OCI-LY1 (cell line): Measurements from ENCODE around the gene SLIT3.

Experiments used
- H2AFZ ChIP-seq: fragments of 200-600 bp; sonication (generic), shearing (Covaris generic); 2 replicates; pipeline ENCODE4 v1.6.0; 2014; ENCODE audit warnings: antibody characterized with exemption, mild to moderate bottlenecking, low read length
- H3F3A ChIP-seq: fragments of 200-600 bp; sonication (generic), shearing (Covaris generic); 2 replicates; pipeline ENCODE4 v1.6.0; 2014; ENCODE audit warnings: mild to moderate bottlenecking, antibody characterized with exemption, low read length, moderate library complexity; ENCODE audit not compliant: insufficient read depth
- H3K27ac ChIP-seq: fragments of 200-600 bp; sonication (generic); 2 replicates; pipeline ENCODE4 v1.5.1; 2014; ENCODE audit warnings: low read length, mixed run types, mild to moderate bottlenecking, low read depth; ENCODE audit not compliant: poor library complexity, severe bottlenecking
- H3K27me3 ChIP-seq: fragments of 200-600 bp; sonication (generic); 2 replicates; pipeline ENCODE4 v1.6.0; 2014; ENCODE audit warnings: antibody characterized with exemption, mild to moderate bottlenecking, low read length, moderate library complexity; ENCODE audit not compliant: insufficient read depth
- H3K36me3 ChIP-seq: fragments of 200-600 bp; sonication (generic); 2 replicates; pipeline ENCODE4 v1.6.1; 2014; ENCODE audit warnings: mild to moderate bottlenecking, antibody characterized with exemption, low read length, moderate library complexity, mixed read lengths; ENCODE audit not compliant: insufficient read depth
- H3K4me1 ChIP-seq: fragments of 200-600 bp; sonication (generic); 2 replicates; pipeline ENCODE4 v1.5.1; 2014; ENCODE audit warnings: mild to moderate bottlenecking, low read length, moderate library complexity; ENCODE audit not compliant: insufficient read depth, severe bottlenecking
- H3K4me2 ChIP-seq: fragments of 200-600 bp; sonication (generic), shearing (Covaris generic); 2 replicates; pipeline ENCODE4 v1.6.1; 2014; ENCODE audit warnings: low read length
- H3K4me3 ChIP-seq: fragments of 200-600 bp; sonication (generic); 2 replicates; pipeline ENCODE4 v1.5.1; 2014; ENCODE audit warnings: low read length, low read depth, mild to moderate bottlenecking, mixed read lengths; ENCODE audit not compliant: poor library complexity, severe bottlenecking
- H3K79me2 ChIP-seq: fragments of 200-600 bp; shearing (Covaris generic); 2 replicates; pipeline ENCODE4 v1.6.1; 2016; ENCODE audit warnings: mixed run types, low read length, mixed read lengths; ENCODE audit not compliant: insufficient read depth
- H3K9ac ChIP-seq: fragments of 200-600 bp; sonication (generic), shearing (Covaris generic); 2 replicates; pipeline ENCODE4 v1.6.1; 2014; ENCODE audit warnings: mild to moderate bottlenecking, low read length, mixed read lengths
- H3K9me2 ChIP-seq: fragments of 200-600 bp; sonication (generic), shearing (Covaris generic); 2 replicates; pipeline ENCODE4 v1.6.1; 2014; ENCODE audit warnings: low read depth, mild to moderate bottlenecking, low read length, mixed read lengths
- H3K9me3 ChIP-seq: fragments of 200-600 bp; shearing (Covaris generic); 2 replicates; pipeline ENCODE4 v1.6.1; 2014; ENCODE audit warnings: low read length, mixed read lengths
- H4K20me1 ChIP-seq: fragments of 200-600 bp; sonication (generic), shearing (Covaris generic); 2 replicates; pipeline ENCODE4 v1.6.0; 2016; ENCODE audit warnings: mild to moderate bottlenecking, low read length; ENCODE audit not compliant: insufficient read depth
- CTCF ChIP-seq: fragments of 200-600 bp; sonication (generic), shearing (Covaris generic); IDR thresholded peaks from 2 replicates; pipeline ENCODE4 v1.5.1; 2017; ENCODE audit warnings: mild to moderate bottlenecking, antibody characterized with exemption, low read length, moderate library complexity, mixed read lengths
- EZH2 ChIP-seq: fragments of 200-600 bp; sonication (generic), shearing (Covaris generic); IDR thresholded peaks from 2 replicates; pipeline ENCODE4 v1.8.0; 2017; ENCODE audit warnings: borderline replicate concordance, mixed run types, mild to moderate bottlenecking, antibody characterized with exemption, low read length, moderate library complexity, mixed read lengths

Gene SLIT3

DNA sequence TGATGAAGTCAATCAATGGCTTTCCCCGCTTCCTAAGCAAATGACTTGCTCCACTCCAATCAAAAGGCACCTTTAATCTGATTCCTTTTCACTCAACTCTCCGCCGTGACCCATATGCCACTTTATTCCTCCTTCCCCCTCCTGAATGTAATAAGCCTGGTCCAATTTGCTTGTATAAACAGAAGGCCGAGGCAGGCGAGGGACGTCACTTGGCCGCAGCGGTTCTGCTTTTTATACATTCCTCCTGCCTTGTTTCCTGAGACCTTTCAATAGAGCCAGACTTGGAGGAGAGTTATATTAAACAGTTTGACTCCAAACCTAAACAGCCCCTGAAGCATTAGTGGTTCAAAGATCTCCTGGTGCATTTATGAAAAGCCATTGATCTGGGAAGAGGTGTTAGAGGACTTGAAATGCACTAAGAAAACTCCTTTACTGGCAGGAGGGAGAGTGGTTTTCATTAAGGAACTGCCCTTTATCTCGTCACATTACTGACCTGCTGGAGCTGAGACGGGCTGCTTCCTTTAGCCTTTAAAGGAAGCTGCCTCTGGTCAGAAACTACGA lies 273.4 kb downstream of the SLIT3 start:
- H3K4me2 ChIP-seq, result no peak overlapping the region
- no peaks in the 10 kb centered on the region for H3K9me2 ChIP-seq
- H3K27me3 ChIP-seq, result no peaks in the 10 kb centered on the region; the same call in 1 of the 2 replicates
- H3K79me2 ChIP-seq, result no peaks in the 10 kb centered on the region
- H3K9ac ChIP-seq, result no peak overlapping the region
- TF ChIP-seq CTCF (no peak), EZH2 (no peak)
- no peak overlapping the region for H2AFZ ChIP-seq
- H3K36me3 ChIP-seq, result no peaks in the 10 kb centered on the region
- no peak overlapping the region for H3K27ac ChIP-seq
- H3K9me3 ChIP-seq, result no peaks in the 10 kb centered on the region
- no peaks in the 10 kb centered on the region for H3F3A ChIP-seq
- H4K20me1 ChIP-seq, result no peaks in the 10 kb centered on the region
- H3K4me3 ChIP-seq, result no peak overlapping the region
- no peaks in the 10 kb centered on the region for H3K4me1 ChIP-seq

DNA sequence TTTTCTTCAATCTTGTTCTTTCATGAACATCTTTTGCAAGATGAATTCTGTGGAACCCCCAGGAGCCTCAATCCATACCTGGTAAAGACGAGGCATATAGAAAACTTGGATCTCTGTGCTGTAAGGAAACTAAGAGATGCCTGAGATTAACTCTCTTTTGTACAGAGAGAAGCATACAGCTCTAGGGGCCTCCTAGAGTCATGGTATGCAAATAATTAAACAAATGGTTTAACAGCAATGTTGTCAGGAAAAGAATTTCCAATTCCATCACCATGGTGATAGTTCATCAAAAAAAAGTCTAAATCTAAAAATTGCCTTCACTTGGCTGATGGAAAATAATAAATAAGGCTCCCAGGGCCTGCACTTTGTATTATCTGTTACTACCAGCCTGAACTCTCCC lies 275.4 kb downstream of the SLIT3 start:
- no peak overlapping the region for H3K4me2 ChIP-seq
- H3K27me3 ChIP-seq, result no peaks in the 10 kb centered on the region; the same call in 1 of the 2 replicates
- no peaks in the 10 kb centered on the region for H3K79me2 ChIP-seq
- H2AFZ ChIP-seq, result no peak overlapping the region
- H4K20me1 ChIP-seq, result no peaks in the 10 kb centered on the region
- H3K36me3 ChIP-seq, result no peaks in the 10 kb centered on the region
- no peaks in the 10 kb centered on the region for H3K4me1 ChIP-seq
- no peaks in the 10 kb centered on the region for H3K9me3 ChIP-seq
- H3K27ac ChIP-seq, result no peak overlapping the region
- no peak overlapping the region for H3K4me3 ChIP-seq
- no peak for TF ChIP-seq EZH2
- TF ChIP-seq CTCF, result no peak
- H3F3A ChIP-seq, result no peaks in the 10 kb centered on the region
- no peak overlapping the region for H3K9ac ChIP-seq
- H3K9me2 ChIP-seq, result no peaks in the 10 kb centered on the region

DNA sequence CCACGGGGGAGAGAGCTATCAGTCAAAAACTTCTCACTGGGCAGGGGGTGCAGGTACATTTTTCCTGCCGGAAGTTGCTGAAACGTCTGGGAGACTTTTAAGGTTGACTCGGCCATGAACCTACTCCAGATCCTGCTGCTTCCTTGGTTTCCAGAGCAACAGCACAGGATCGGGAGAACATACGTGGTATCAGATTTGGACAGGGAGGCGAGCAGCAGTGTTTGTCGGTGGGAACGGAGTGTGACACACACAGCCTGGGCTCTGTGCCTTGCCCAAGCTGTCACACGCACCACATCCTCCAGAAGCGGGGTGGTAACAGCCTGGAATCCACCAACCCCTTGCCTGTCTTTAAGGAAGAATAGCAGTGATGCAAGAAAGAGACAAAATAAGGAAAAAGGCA lies 276.5 kb downstream of the SLIT3 start:
- no peaks in the 10 kb centered on the region for H3K9me3 ChIP-seq
- no peaks in the 10 kb centered on the region for H3K36me3 ChIP-seq

More for the DNA sequence above, 276.5 kb downstream of the SLIT3 start:
- TF ChIP-seq EZH2 (no peak), CTCF (no peak)
- no peak overlapping the region for H3K4me3 ChIP-seq
- H3K79me2 ChIP-seq, result no peaks in the 10 kb centered on the region
- H3K4me1 ChIP-seq, result no peaks in the 10 kb centered on the region
- H3K27me3 ChIP-seq, result no peaks in the 10 kb centered on the region; the same call in 1 of the 2 replicates
- no peak overlapping the region for H3K9ac ChIP-seq
- no peak overlapping the region for H3K4me2 ChIP-seq
- H3K27ac ChIP-seq, result no peak overlapping the region
- H3F3A ChIP-seq, result no peaks in the 10 kb centered on the region
- no peak overlapping the region for H2AFZ ChIP-seq
- no peaks in the 10 kb centered on the region for H3K9me2 ChIP-seq
- no peaks in the 10 kb centered on the region for H4K20me1 ChIP-seq
